Right lobe of liver (tissue), 4 donors: ENCODE measurements around the gene CACNA2D2.

ENCODE experiments used
- POLR2A ChIP-seq: fragments of 450-650 bp; IDR thresholded peaks from one replicate; pipeline ENCODE4 v1.6.1; 2017; ENCODE audit warnings: antibody characterized with exemption, mild to moderate bottlenecking
- TF ChIP-seq, protein P1 (sequence below), 4 donors: fragments of 200-600 bp in 3 of 4; fragments of 450-650 bp in 1 of 4; IDR thresholded peaks; one replicate each; pipeline versions ENCODE4 v1.5.1 to v1.8.0; 2016 to 2022; ENCODE audit warnings: antibody characterized with exemption in 4 of 4, mild to moderate bottlenecking in 2 of 4
- donor health status: DM: no; HTN: no; CAD: no.
- donor health status: DM: no; HTN: no; CAD: no.
- donor health status: DM: no; HTN: yes; CAD: no.

DNA sequence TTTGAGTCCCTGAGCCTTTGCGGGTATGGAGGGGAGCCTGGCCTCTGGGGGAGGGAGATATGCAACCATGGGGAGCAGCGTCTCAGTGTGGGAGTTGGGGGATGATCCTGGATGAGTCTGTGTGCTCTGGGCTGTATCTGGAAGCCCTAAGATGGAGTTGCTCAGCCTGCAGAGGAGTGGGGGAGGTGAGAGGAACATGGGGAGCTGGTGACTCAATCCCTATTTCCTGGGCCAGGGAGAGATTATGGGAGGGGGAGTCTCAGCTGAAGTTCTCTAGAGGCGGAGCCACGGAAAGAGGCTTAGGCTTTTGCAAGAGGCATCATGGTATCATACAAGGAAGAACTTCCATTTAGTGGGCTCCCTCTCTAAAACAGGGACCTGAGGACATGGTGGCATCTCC, 84.6 kb downstream of the CACNA2D2 start:
- TF ChIP-seq, protein P1, sequence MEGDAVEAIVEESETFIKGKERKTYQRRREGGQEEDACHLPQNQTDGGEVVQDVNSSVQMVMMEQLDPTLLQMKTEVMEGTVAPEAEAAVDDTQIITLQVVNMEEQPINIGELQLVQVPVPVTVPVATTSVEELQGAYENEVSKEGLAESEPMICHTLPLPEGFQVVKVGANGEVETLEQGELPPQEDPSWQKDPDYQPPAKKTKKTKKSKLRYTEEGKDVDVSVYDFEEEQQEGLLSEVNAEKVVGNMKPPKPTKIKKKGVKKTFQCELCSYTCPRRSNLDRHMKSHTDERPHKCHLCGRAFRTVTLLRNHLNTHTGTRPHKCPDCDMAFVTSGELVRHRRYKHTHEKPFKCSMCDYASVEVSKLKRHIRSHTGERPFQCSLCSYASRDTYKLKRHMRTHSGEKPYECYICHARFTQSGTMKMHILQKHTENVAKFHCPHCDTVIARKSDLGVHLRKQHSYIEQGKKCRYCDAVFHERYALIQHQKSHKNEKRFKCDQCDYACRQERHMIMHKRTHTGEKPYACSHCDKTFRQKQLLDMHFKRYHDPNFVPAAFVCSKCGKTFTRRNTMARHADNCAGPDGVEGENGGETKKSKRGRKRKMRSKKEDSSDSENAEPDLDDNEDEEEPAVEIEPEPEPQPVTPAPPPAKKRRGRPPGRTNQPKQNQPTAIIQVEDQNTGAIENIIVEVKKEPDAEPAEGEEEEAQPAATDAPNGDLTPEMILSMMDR (IDR thresholded peaks at IDR 0.05) = no peak
- no peak for TF ChIP-seq POLR2A
